Subcutaneous adipose tissue (tissue), 4 donors: ENCODE measurements around the gene ANKS1B. TPM values are rescaled to one million over a fixed set of nuclear protein-coding genes. Genes with fewer than 3 reads are reported as not detected.

Experiments used
- total RNA-seq, 4 donors: library from RNA; depleted of rRNA; stranded (reverse); fragments of >200 nt; gene quantifications; one replicate each; pipeline ENCODE4 v1.1.0, GENCODE V29; 2016
- TF ChIP-seq, protein P1 (sequence below): fragments of 450-650 bp; IDR thresholded peaks from one replicate; pipeline ENCODE4 v1.5.1; 2016; ENCODE audit warnings: low read depth, mild to moderate bottlenecking, control low read depth, antibody characterized with exemption, moderate library complexity

ANKS1B gene
- total RNA-seq, 4 donors from 2014 or later: 4.5 to 15.4 (median 10.1) TPM

DNA sequence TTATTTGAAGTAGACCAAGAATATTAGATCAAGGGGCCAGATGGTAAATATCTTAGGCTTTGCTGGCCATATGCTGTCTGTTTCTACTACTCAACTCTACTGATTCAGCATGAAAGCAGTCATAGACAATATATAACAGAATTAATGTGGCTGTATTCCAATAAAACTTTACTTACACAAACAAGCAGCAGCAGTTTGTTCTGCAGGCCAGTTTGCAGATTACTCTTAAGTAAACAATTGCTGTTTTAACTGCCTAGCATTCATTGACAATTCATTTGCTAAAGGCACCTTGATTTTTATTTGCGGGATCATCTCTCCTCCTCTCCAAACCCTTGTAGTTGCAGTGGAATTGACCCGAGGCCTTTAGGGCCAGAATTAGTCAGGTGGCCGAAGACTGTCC, 431.3 kb downstream of the ANKS1B start:
- TF ChIP-seq, protein P1, sequence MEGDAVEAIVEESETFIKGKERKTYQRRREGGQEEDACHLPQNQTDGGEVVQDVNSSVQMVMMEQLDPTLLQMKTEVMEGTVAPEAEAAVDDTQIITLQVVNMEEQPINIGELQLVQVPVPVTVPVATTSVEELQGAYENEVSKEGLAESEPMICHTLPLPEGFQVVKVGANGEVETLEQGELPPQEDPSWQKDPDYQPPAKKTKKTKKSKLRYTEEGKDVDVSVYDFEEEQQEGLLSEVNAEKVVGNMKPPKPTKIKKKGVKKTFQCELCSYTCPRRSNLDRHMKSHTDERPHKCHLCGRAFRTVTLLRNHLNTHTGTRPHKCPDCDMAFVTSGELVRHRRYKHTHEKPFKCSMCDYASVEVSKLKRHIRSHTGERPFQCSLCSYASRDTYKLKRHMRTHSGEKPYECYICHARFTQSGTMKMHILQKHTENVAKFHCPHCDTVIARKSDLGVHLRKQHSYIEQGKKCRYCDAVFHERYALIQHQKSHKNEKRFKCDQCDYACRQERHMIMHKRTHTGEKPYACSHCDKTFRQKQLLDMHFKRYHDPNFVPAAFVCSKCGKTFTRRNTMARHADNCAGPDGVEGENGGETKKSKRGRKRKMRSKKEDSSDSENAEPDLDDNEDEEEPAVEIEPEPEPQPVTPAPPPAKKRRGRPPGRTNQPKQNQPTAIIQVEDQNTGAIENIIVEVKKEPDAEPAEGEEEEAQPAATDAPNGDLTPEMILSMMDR: no peak

DNA sequence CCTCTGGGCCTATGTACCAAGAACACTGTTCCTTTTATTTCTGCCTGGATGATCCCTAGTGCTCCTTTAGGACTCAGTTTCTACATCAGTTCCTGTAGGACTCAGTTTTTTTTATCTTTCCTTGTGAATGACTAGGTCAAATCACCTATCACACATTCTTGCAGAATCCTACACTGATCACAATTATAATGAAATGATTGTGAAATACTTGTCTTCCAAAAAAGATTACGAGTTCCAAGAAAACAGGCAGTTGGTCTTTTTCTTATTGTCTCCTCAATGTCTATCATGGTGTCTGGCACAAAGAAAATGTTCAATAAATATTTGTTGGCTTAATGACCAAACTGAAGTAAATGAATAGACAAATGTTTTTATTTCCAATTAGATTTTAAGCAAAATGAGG, 432.7 kb downstream of the ANKS1B start:
- TF ChIP-seq, protein P1: no peak

GRCh38 chr12:99549651-99550050, 435.1 kb downstream of the ANKS1B start:
- TF ChIP-seq, protein P1: no peak

- TF ChIP-seq, protein P1: no peak
These were observed 435.5 kb downstream of the ANKS1B start for GRCh38 chr12:99549196-99549595.

- TF ChIP-seq, protein P1: no peak
These were observed 440.3 kb downstream of the ANKS1B start for GRCh38 chr12:99544457-99544856.

- TF ChIP-seq, protein P1: no peak
These were observed 454.8 kb downstream of the ANKS1B start for GRCh38 chr12:99529966-99530365.

GRCh38 chr12:99528478-99528877, 456.3 kb downstream of the ANKS1B start:
- TF ChIP-seq, protein P1: no peak
